ENCODE measurements around the gene ARL6IP4. TPM values are rescaled to one million over a fixed set of nuclear protein-coding genes. Genes with fewer than 3 reads are reported as not detected.
A peak's percentile ranks its signal among the peaks of the same experiment; 100 is the strongest.

Gene ARL6IP4
- total and polyA plus RNA-seq, 7 experiments from 2014 or later: 137 to 295 (median 186) TPM

DNA sequence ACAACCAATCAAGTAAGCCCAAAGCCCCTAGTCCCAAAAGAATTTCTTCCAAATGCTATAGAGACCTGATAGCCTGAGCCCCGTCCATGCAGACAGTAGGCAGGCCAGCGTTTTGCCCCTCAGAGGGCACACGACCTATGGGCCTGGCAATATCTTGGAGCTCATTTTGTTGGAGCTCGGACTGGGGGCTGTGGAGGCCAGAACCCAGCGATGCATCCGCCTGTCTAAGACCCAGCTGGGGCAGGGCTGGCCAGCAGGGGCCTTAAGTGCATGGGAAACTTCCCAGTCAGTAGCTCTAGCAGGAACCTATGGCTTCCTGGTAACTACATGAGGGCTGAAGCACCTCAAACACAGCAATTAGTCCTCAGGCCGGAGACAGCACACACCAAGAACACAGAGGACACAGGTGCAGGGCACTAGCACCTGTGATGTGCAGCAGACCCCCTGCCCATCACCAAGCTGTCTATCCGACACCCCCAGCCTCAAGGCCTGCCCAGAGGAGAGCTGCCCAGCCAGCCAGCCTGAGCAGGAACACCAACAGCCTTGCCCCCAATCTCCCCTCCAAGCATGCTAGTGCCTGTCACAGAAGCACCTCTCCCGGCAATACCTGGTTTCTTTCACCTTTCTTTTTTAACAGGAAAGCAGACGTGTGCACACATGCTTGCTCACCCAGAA is 50.8 kb downstream of the ARL6IP4 start:
- DNase-seq: no peak

More for the DNA sequence above, 50.8 kb downstream of the ARL6IP4 start:
- H3K27ac ChIP-seq (ENCODE audit: low read depth, low read length): no peak overlapping the region
- ChIA-PET CTCF (interaction anchor here (0.7 kb wide), 1 partner anchor 181 kb away, joined by 3 read pairs; no protein-coding TSS in a partner anchor), POLR2A (no interaction called here)
- Mint-ChIP-seq H3K27me3 (no peaks in the 10 kb centered on the region), H3K27ac (peak overlapping the region in 5 of 9 donors; percentile 17 to 77 (median 56)), H3K9me3 (peaks cover 0 to 1% (median 0%) of the 10 kb centered on the region in 11 donors), H3K36me3 (peaks cover 0 to 37% (median 0%) of the 10 kb centered on the region in 5 donors), H3K4me1 (peaks cover 18 to 68% (median 45%) of the 10 kb centered on the region in 7 donors), H3K4me3 (no peak overlapping the region)
- no peak overlapping the region for H3K4me3 ChIP-seq (ENCODE audit: low read length)
- peaks cover 0 to 22% of the 10 kb centered on the region in 2 donors for H3K4me1 ChIP-seq (ENCODE audit: control insufficient read depth in 2 of 2, insufficient read depth in 2 of 2, low read length in 2 of 2)
- peaks cover 0 to 63% (median 0%) of the 10 kb centered on the region in 3 experiments for H3K36me3 ChIP-seq (ENCODE audit: control insufficient read depth in 2 of 3, insufficient read depth in 3 of 3, low read length in 3 of 3)
- intact Hi-C loops (cut with micrococcal nuclease): no loop called here
- H3K27me3 ChIP-seq (ENCODE audit: control insufficient read depth in 2 of 2, insufficient read depth in 2 of 2, low read length in 2 of 2): no peaks in the 10 kb centered on the region
- no peaks in the 10 kb centered on the region for H3K9me3 ChIP-seq (ENCODE audit: control insufficient read depth in 2 of 3, low read length in 3 of 3)
- ATAC-seq: no peak

Small RNAs within 50 kb of the gene (microRNA-seq; reads per million reads assigned to microRNA genes)
- gene MIR4304 (ENCODE audit: borderline microRNAs expressed): not detected

Other genes starting within 250 kb of the ARL6IP4 start
- 1 to 10 TPM in 1 of 5 experiments, under 1 TPM in 1, not detected in 3; 0.12 to 2.8 TPM for gene HCAR1, start 249.8 kb upstream of the ARL6IP4 start, total RNA-seq
- not detected for gene HCAR1, start 249.8 kb upstream of the ARL6IP4 start, polyA plus RNA-seq
- 10 to 100 TPM; 29.5 to 65.5 (median 46.1) TPM for gene DENR, start 227.9 kb upstream of the ARL6IP4 start, total RNA-seq
- 10 to 100 TPM; 54.7 to 75.8 TPM for gene DENR, start 227.9 kb upstream of the ARL6IP4 start, polyA plus RNA-seq
- 1 to 10 TPM in 2 of 5 experiments, under 1 TPM in 3; 0.27 to 2.2 (median 0.93) TPM for gene CCDC62, start 206.1 kb upstream of the ARL6IP4 start, total RNA-seq
- under 1 TPM in 1 of 2 donors, not detected in 1; 0.61 TPM for gene CCDC62, start 206.1 kb upstream of the ARL6IP4 start, polyA plus RNA-seq
- gene HIP1R, start 145.2 kb upstream of the ARL6IP4 start, total RNA-seq: 100 to 1,000 TPM in 3 of 5 experiments, 10 to 100 TPM in 2; 25.8 to 162 (median 111) TPM
- gene HIP1R, start 145.2 kb upstream of the ARL6IP4 start, polyA plus RNA-seq: 10 to 100 TPM in 1 of 2 donors, 1 to 10 TPM in 1; 7.0 to 25.3 TPM
- 100 to 1,000 TPM in 1 of 5 experiments, 10 to 100 TPM in 4; 25.3 to 101 (median 30.1) TPM for gene VPS37B, start 84.6 kb upstream of the ARL6IP4 start, total RNA-seq
- gene VPS37B, start 84.6 kb upstream of the ARL6IP4 start, polyA plus RNA-seq: 10 to 100 TPM; 16.5 to 16.9 TPM
- gene ABCB9, start 14.2 kb upstream of the ARL6IP4 start, total RNA-seq: 1 to 10 TPM; 6.2 to 8.9 (median 7.1) TPM
- 1 to 10 TPM in 1 of 2 donors, under 1 TPM in 1; 0.74 to 1.5 TPM for gene ABCB9, start 14.2 kb upstream of the ARL6IP4 start, polyA plus RNA-seq
- gene OGFOD2, start 5.4 kb upstream of the ARL6IP4 start, total RNA-seq: 10 to 100 TPM; 17.4 to 49.1 (median 27.2) TPM
- 10 to 100 TPM; 16.8 to 19.5 TPM for gene OGFOD2, start 5.4 kb upstream of the ARL6IP4 start, polyA plus RNA-seq
- gene PITPNM2, start 170.4 kb downstream of the ARL6IP4 start, total RNA-seq: 10 to 100 TPM; 22.2 to 65.3 (median 56.6) TPM
- gene PITPNM2, start 170.4 kb downstream of the ARL6IP4 start, polyA plus RNA-seq: 1 to 10 TPM; 2.9 to 9.2 TPM

All from naive thymus-derived CD4-positive, alpha-beta T cell (primary cell).